ENCODE measurements around the gene ATP2A2. TPM values are rescaled to one million over a fixed set of nuclear protein-coding genes. Genes with fewer than 3 reads are reported as not detected.
A peak's percentile ranks its signal among the peaks of the same experiment; 100 is the strongest.

ATP2A2 gene
- total and polyA plus RNA-seq, 4 donors, result 20.9 to 198 (median 67.6) TPM

- DNase-seq (ENCODE audit: low spot score), result no peak
- Histone ChIP-seq H3K4me1 (ENCODE audit: control insufficient read depth in 4 of 4, insufficient read depth in 4 of 4, low read length in 3 of 4) (peaks cover 2 to 8% (median 5%) of the 10 kb centered on the region in 4 donors), H3K27me3 (ENCODE audit: control insufficient read depth in 4 of 4, insufficient read depth in 4 of 4, low read length in 3 of 4) (no peaks in the 10 kb centered on the region), H3K36me3 (ENCODE audit: control insufficient read depth in 4 of 4, insufficient read depth in 3 of 4, low read depth in 1 of 4, low read length in 3 of 4) (no peaks in the 10 kb centered on the region), H3K9me3 (ENCODE audit: control insufficient read depth in 4 of 4, low read length in 3 of 4) (no peaks in the 10 kb centered on the region), H3K27ac (ENCODE audit: low read depth in 1 of 2, low read length in 2 of 2) (peak overlapping the region in 1 of 2 donors; percentile 35), H3K4me3 (ENCODE audit: low read depth in 1 of 3, low read length in 3 of 3) (no peak overlapping the region), H3K9ac (ENCODE audit: low read depth in 1 of 2, low read length in 2 of 2) (no peak overlapping the region)
- TF ChIP-seq RXRA (IDR thresholded peaks at IDR 0.05) (no peak), NR2F2 (IDR thresholded peaks at IDR 0.05) (peak; percentile 55), SP1 (IDR thresholded peaks at IDR 0.05) (peak; percentile 10)
- 76% methylated on average over 12 of the region's 12 CpGs for WGBS
Measured at GRCh38 chr12:110256780-110257431, 24.1 kb upstream of the ATP2A2 start.

GRCh38 chr12:110258466-110258865 is 22.6 kb upstream of the ATP2A2 start:
- no peak for TF ChIP-seq EGR1 (IDR thresholded peaks at IDR 0.05; ENCODE audit: low read depth in 2 of 2)
- no peak for TF ChIP-seq TAF1 (conservative IDR thresholded peaks at IDR 0.05)
- TF ChIP-seq REST (IDR thresholded peaks at IDR 0.05), result no peak
- TF ChIP-seq HNF4A (conservative IDR thresholded peaks at IDR 0.05), result no peak
- no peak for TF ChIP-seq ZBTB33 (IDR thresholded peaks at IDR 0.05)
- TF ChIP-seq FOXA2 (IDR thresholded peaks at IDR 0.05), result no peak
- TF ChIP-seq GABPA (IDR thresholded peaks at IDR 0.05 in 1 of 2, conservative IDR thresholded peaks at IDR 0.05 in 1 of 2), result no peak
- no peak for TF ChIP-seq MAX (IDR thresholded peaks at IDR 0.05)
- TF ChIP-seq SP1 (IDR thresholded peaks at IDR 0.05), result no peak
- no peak for TF ChIP-seq NR2F2 (IDR thresholded peaks at IDR 0.05)
- TF ChIP-seq CTCF (IDR thresholded peaks at IDR 0.05; ENCODE audit: low read depth, low read length, missing input control), result no peak
- no peak for TF ChIP-seq FOXA1 (IDR thresholded peaks at IDR 0.05)
- Histone ChIP-seq H3K27me3 (ENCODE audit: control insufficient read depth in 4 of 4, insufficient read depth in 4 of 4, low read length in 3 of 4) (no peaks in the 10 kb centered on the region), H3K9ac (ENCODE audit: low read depth in 1 of 2, low read length in 2 of 2) (no peak overlapping the region), H3K4me3 (ENCODE audit: low read depth in 1 of 3, low read length in 3 of 3) (no peak overlapping the region), H3K9me3 (ENCODE audit: control insufficient read depth in 4 of 4, low read length in 3 of 4) (no peaks in the 10 kb centered on the region), H3K4me1 (ENCODE audit: control insufficient read depth in 4 of 4, insufficient read depth in 4 of 4, low read length in 3 of 4) (peaks cover 0 to under 1% (median 0%) of the 10 kb centered on the region in 4 donors), H3K36me3 (ENCODE audit: control insufficient read depth in 4 of 4, insufficient read depth in 3 of 4, low read depth in 1 of 4, low read length in 3 of 4) (no peaks in the 10 kb centered on the region), H3K27ac (ENCODE audit: low read depth in 1 of 2, low read length in 2 of 2) (no peak overlapping the region)
- WGBS, result 96% methylated on average over 12 of the region's 12 CpGs
- no peak for DNase-seq (ENCODE audit: low spot score)

All from liver (tissue), 9 donors.